Activated T-helper 17 cell treated with anti-CD3 and anti-CD28 coated beads, Interleukin-2, amount 50 U/mL, for 72 hours (primary cell): Measurements from ENCODE around the gene KIF6. TPM values are rescaled to one million over a fixed set of nuclear protein-coding genes. Genes with fewer than 3 reads are reported as not detected.

Experiments used
- ATAC-seq: fragments of 150-1000 bp; cut with Tn5 transposase; replicated peaks from 2 replicates; pipeline ENCODE4 v1.10.0; 2021; ENCODE audit warnings: mild to moderate bottlenecking, moderate library complexity
- H3K27ac Mint-ChIP-seq: one replicate; pipeline ENCODE4 v1.8.0; 2022; ENCODE audit warnings: mixed read lengths
- H3K27me3 Mint-ChIP-seq: one replicate; pipeline ENCODE4 v1.8.0; 2022; ENCODE audit warnings: mixed read lengths
- H3K36me3 Mint-ChIP-seq: one replicate; pipeline ENCODE4 v1.8.0; 2022; ENCODE audit warnings: low read depth, mild to moderate bottlenecking, mixed read lengths
- H3K4me1 Mint-ChIP-seq: one replicate; pipeline ENCODE4 v1.8.0; 2022; ENCODE audit warnings: mixed read lengths
- H3K4me3 Mint-ChIP-seq: one replicate; pipeline ENCODE4 v1.8.0; 2022; ENCODE audit warnings: mild to moderate bottlenecking, mixed read lengths
- H3K9me3 Mint-ChIP-seq: one replicate; pipeline ENCODE4 v1.8.0; 2022; ENCODE audit warnings: mixed read lengths
- total RNA-seq, 2 donors: library from RNA; stranded (reverse); gene quantifications; one replicate each; pipeline ENCODE4 v1.2.3, GENCODE V29; 2022

The KIF6 gene
- total RNA-seq, 2 donors from 2014 or later = 0.48 TPM; not detected in 1

DNA sequence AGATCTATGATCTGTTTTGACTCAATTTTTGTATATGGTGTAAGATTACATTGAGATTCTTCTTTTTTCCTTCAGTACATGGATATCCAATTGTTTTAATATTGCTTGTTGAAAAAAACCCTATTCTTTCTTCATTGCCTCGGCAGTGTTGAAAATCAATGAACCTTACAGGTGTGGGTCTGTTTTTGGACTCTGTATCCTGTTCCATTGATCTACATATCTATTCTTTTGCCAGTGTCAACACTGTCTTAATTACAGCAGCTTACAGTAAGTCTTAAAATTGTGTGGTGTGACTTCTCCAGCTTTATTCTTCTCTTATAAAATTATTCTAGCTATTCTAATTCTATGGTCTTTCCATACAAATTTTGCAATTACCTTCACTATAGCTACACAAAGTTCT is 320.9 kb downstream of the KIF6 start:
- Mint-ChIP-seq H3K9me3 (no peaks in the 10 kb centered on the region), H3K4me1 (no peaks in the 10 kb centered on the region), H3K4me3 (no peak overlapping the region), H3K27me3 (no peaks in the 10 kb centered on the region), H3K36me3 (no peaks in the 10 kb centered on the region), H3K27ac (no peak overlapping the region)
- ATAC-seq = no peak

DNA sequence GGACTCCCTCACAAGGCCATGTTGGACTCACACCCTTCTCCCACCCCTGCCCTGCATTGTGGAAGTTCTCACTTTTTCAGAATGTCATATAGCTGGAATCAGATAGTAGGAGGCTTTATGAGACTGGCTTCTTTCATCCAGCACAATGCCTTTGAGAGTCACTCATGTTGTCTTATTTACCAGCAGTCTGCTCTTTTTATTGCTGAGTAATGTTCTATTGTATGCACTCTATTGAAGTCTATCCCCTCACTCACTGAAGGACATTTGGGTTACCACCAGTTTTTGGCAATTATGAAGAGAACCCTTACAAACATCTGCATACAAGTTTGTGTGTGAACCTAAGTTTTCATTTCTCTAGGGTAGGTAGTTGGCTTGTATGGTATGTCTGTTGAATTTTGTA is 321.9 kb downstream of the KIF6 start:
- no peak overlapping the region for H3K4me3 Mint-ChIP-seq
- ATAC-seq = no peak
- no peaks in the 10 kb centered on the region for H3K27me3 Mint-ChIP-seq
- H3K4me1 Mint-ChIP-seq = no peaks in the 10 kb centered on the region
- H3K36me3 Mint-ChIP-seq = no peaks in the 10 kb centered on the region
- no peak overlapping the region for H3K27ac Mint-ChIP-seq
- H3K9me3 Mint-ChIP-seq = no peaks in the 10 kb centered on the region

DNA sequence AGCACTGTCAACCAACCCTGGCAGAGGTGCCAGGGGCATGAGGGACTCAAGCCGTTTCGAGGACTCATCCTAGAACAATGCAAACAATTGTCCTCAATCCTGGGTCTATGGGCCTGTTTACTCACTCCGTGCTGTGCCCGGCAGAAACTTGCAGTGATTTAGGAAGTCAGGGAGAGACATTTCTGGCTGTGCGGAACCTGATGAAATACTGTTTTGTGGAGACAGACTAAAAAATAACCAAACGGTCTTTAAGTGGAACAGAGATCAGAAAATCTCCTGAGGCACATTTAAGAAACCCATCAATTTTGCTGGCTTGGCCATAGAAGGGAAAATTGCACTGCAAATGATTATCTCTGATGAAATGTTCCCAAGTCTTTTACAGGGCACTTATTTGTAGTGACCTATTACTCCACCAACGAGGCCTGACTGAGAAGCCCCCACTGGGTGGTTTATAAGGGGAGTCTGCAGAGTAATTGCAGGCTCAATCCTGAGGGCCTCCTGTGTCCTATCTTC is 322.9 kb downstream of the KIF6 start:
- Mint-ChIP-seq H3K9me3 (no peaks in the 10 kb centered on the region), H3K4me1 (no peaks in the 10 kb centered on the region), H3K27me3 (no peaks in the 10 kb centered on the region), H3K36me3 (no peaks in the 10 kb centered on the region), H3K4me3 (no peak overlapping the region), H3K27ac (no peak overlapping the region)
- no peak for ATAC-seq

DNA sequence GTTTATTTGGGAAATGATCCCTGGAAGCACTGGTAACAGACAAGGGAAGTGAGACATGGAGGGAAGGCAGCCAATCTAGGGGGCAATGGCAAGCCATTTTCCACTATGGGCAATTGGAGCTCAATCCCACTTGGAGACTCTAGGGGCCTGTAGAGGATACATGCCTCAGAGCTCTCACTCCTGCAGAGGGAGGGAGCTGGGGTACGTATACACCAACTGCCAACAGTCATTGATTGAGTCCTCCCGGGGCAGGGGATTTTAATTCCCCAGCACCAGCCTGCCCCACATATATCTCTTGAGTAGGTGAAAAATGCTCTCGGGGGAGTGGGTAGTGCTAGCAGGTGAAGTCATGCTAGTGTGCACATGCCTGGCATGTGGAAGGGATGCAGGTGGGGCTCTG is 323.8 kb downstream of the KIF6 start:
- no peaks in the 10 kb centered on the region for H3K36me3 Mint-ChIP-seq
- no peak for ATAC-seq

DNA sequence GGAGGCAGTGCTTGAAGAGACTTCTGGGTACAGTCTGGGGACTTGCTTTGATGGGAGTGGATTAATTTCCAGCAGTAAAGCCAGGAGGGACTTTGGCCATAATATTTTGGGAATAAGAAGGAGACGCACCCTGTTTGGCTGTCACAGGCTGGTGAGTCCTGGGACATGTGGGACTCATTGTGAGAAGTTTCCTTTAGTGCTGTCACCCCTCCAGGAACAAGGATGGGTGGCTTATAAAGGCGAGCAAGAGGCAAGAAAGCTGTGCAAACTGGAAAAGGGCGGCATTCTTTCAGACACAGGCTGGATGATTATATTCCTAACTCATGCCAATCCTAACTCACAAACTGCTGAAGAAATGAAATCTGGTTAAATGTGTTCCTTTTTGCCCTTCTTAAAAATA is 325.2 kb downstream of the KIF6 start:
- Mint-ChIP-seq H3K9me3 (no peaks in the 10 kb centered on the region), H3K36me3 (no peaks in the 10 kb centered on the region), H3K4me3 (no peak overlapping the region), H3K27me3 (no peaks in the 10 kb centered on the region), H3K27ac (no peak overlapping the region), H3K4me1 (no peaks in the 10 kb centered on the region)
- no peak for ATAC-seq

More for the DNA sequence above, 323.8 kb downstream of the KIF6 start:
- no peak overlapping the region for H3K27ac Mint-ChIP-seq
- H3K4me3 Mint-ChIP-seq = no peak overlapping the region
- no peaks in the 10 kb centered on the region for H3K9me3 Mint-ChIP-seq
- no peaks in the 10 kb centered on the region for H3K4me1 Mint-ChIP-seq
- no peaks in the 10 kb centered on the region for H3K27me3 Mint-ChIP-seq

DNA sequence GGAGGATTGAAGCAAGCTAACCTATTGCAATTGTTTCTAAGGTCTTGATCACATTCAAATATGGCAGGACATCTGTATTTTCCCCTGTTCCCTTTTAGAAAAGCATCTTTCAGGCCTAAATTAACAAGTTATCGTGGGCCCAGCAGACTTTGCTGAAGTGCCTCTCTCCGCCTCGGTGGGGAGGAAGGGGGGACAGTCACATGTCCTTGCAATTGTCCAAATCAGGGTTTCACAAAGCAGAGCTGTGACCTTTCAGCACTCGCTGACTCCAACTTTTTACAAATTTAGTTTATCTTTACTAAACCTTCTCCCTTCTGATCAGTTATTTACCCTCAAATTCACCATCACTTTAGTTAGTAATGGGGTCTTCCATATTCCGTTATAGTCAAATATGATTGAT is 328.4 kb downstream of the KIF6 start:
- peaks cover 4% of the 10 kb centered on the region for H3K27me3 Mint-ChIP-seq
- no peak overlapping the region for H3K4me3 Mint-ChIP-seq
- no peak overlapping the region for H3K27ac Mint-ChIP-seq
- H3K4me1 Mint-ChIP-seq = no peaks in the 10 kb centered on the region
- no peaks in the 10 kb centered on the region for H3K36me3 Mint-ChIP-seq
- no peak for ATAC-seq
- H3K9me3 Mint-ChIP-seq = no peaks in the 10 kb centered on the region

DNA sequence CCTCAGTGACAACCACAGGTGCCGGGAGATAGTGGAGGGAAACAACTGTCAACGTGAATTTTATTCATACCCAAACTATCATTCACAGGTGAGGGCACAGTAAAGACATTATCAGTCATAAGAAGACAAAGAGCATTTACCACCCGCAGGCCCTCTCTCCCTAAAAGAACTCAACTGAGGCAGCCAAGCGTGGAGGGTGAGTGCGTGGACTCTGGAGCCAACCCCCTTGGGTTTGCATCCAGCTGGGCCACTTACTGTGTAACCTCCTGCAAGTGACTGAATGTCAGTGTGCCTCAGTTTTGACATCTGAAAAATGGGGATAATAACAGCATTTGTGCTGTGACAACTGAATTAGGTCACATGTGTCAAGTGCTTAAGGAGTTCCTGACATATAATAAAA is 332.1 kb downstream of the KIF6 start:
- Mint-ChIP-seq H3K27me3 (peaks cover 20% of the 10 kb centered on the region), H3K4me3 (no peak overlapping the region), H3K36me3 (no peaks in the 10 kb centered on the region), H3K27ac (no peak overlapping the region), H3K4me1 (no peaks in the 10 kb centered on the region), H3K9me3 (no peaks in the 10 kb centered on the region)
- ATAC-seq = no peak

DNA sequence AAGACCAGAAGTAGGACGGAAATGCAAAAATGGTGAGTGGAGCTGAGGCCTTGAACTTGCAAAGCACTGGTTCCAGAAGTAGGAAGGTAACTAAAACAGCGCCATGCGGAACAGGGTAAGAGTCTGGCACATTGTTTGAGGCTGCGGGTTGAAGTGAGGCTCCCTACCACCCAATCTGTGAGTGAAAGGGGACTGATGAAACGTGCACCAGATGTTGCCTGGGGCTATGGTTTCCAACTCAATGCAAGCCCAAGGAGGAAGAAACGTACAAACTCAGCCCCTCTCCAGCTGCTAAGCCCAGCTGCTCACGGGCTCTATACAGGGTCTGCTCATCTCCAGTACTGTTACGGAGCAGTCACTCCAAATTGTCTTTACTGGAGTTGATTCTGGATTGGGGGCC is 334.0 kb downstream of the KIF6 start:
- H3K4me1 Mint-ChIP-seq = no peaks in the 10 kb centered on the region
- no peak overlapping the region for H3K27ac Mint-ChIP-seq
- peaks cover 34% of the 10 kb centered on the region for H3K27me3 Mint-ChIP-seq
- no peak overlapping the region for H3K4me3 Mint-ChIP-seq
- no peak for ATAC-seq
- H3K36me3 Mint-ChIP-seq = no peaks in the 10 kb centered on the region
- no peaks in the 10 kb centered on the region for H3K9me3 Mint-ChIP-seq

DNA sequence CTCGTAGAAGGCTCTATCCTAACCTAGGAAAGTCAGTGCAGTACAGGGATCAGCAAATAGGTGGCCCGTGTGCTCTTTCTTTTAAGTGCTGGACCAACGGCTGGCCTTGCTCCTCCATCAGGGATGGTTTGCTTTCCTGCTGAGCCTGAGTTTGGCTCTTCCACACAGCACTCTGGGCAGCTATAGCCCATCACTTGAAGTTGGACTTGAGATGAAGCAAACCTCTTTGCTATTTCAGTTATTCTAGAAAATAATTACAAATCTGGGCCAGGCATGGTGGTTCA is 335.8 kb downstream of the KIF6 start:
- no peak for ATAC-seq
- Mint-ChIP-seq H3K4me1 (no peaks in the 10 kb centered on the region), H3K27me3 (peaks cover 37% of the 10 kb centered on the region), H3K36me3 (no peaks in the 10 kb centered on the region), H3K4me3 (no peak overlapping the region), H3K9me3 (no peaks in the 10 kb centered on the region), H3K27ac (no peak overlapping the region)

DNA sequence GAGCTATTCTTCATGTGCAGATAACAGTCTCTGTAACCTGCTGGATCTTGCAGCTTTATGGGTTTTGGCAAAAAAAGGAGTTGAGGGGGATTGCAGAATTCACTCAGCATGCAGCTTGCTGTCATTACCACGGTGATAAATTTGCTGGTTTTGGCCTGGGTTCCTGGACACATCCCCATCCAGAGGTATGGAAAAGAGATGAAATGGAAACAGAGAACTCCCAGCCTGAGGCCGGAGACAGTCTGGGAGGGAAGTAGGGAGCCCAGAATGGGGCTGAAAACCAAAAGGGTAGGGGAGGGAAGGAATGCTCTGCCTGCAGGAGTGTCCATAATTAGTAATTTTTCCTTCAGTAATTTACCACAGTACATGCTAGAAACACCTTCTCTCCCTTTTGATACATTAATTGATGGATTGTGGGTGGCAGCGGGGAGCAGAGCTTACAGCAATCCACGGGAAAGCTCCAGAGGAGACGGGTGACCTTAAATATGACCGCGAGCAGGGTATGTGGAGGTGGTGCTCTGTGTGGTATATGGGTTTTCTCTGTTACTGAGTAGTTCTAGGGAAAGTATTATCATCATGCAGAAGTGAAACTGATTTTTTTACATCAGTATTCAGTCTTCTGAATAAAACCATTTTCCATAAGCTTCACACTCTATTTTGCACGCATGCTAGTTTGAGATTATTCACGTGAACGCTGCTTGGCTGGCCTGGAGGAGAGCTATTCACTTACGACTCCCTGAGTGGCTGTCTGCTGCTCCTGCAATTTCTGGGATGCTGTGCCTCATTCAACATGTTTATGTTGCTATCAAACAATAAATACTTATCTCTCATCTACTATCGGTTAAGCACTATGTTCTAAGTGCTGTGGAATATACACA is 336.4 kb downstream of the KIF6 start:
- Mint-ChIP-seq H3K4me1 (no peaks in the 10 kb centered on the region), H3K36me3 (no peaks in the 10 kb centered on the region), H3K27ac (no peak overlapping the region), H3K27me3 (peaks cover 38% of the 10 kb centered on the region), H3K4me3 (no peak overlapping the region), H3K9me3 (no peaks in the 10 kb centered on the region)
- ATAC-seq = no peak

DNA sequence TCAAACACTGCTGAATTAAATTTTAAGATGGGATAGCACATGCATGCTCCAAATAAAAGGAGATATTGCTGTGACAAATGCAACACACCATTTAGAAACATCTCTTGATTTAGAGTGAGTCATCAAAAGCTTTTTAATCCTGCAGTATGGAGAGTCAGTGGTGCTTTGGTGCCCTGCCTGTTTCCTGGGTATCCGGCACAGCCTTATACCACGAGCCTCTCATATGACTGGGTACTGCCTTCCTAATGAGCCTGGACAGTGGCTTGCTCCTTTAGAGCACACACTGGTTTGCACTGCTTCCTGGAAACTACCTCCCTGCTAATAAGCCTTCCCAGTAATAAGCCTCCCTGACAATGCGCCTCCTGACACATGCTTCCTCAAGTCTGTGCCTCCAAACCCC is 337.4 kb downstream of the KIF6 start:
- Mint-ChIP-seq H3K36me3 (no peaks in the 10 kb centered on the region), H3K4me3 (no peak overlapping the region), H3K27ac (no peak overlapping the region), H3K9me3 (no peaks in the 10 kb centered on the region), H3K27me3 (peaks cover 40% of the 10 kb centered on the region), H3K4me1 (no peaks in the 10 kb centered on the region)
- ATAC-seq = no peak

DNA sequence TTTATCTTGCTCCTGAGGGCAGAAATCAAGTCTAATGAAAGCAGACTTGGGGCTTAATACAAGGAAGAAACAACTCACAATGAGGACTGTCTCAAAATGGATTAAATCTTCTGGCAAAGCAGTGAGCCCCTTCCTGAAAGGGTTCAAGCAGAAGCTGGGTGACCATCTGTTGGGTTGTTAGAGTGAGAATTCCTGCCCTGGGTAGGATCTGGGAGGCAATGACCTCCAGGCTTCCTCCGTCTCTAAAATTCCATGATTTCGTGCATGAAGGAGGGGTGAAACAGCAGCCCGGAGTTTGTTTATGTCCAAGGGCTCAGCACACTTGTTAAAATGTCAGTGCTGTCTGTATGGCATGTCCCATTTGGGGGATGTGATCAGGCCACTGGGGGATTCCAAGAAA is 338.7 kb downstream of the KIF6 start:
- no peaks in the 10 kb centered on the region for H3K36me3 Mint-ChIP-seq

DNA sequence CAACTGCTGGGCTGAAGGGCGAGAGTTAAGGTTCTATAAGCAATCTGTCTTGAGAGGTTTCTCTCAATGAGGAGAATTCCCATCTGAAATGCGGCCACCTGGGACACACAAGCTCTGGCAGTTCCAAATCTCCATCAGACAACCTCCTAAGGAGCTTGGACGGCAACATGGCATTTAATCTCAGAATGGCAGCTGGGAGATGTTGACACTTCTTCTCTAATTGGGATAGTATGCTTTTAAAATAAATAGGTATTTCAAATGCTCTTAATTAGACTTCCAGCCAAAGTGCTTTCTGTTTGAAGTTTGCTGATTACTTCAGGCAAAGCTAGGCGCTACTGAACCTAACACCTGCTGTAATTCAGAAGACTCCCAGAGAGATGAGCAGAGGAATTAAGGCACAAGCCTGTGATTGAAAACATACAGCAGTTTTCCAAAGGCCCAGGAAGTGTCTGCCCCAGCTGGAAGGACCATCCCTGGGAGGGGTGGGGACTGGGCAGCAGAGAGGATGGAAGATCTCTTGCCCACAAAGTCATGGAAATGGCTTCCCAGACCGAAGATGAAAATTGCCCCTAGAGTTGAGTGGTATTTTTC is 343.6 kb downstream of the KIF6 start:
- no peaks in the 10 kb centered on the region for H3K9me3 Mint-ChIP-seq
- ATAC-seq = no peak

More for the DNA sequence above, 338.7 kb downstream of the KIF6 start:
- Mint-ChIP-seq H3K9me3 (no peaks in the 10 kb centered on the region), H3K27ac (no peak overlapping the region), H3K4me1 (no peaks in the 10 kb centered on the region), H3K4me3 (no peak overlapping the region), H3K27me3 (peaks cover 37% of the 10 kb centered on the region)
- no peak for ATAC-seq

DNA sequence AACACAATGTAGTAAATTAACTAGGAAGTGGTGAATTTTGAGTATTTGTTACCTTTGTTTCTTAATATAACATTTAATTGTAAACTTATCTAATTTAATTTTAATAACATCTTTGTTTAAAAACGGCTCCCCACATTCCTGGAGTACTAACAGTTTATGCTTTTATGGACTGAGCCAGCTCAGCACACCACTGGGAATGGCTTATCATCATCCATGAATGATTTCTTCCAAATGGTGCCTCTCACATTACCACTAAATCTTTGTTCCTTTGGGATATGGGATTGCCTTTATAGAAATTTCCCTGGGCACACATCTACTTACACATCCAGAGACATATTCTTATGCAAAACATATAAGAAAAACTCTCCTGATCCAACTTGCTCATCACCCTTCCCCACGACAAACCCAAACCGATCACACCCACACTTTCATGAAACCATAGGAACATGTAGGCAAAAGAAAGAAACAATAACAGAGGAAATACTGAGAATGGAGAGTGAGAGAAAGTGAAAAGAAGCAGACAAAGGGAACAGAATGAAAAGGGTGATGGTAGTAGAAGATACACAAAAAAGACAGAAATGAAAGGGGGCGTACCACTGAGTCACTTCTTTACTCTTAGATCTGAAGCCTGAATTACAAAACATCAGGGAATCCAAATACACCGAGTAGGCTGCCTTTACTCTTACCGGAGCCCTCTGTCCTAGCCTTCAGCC is 344.2 kb downstream of the KIF6 start:
- H3K4me1 Mint-ChIP-seq = no peaks in the 10 kb centered on the region
- no peak overlapping the region for H3K27ac Mint-ChIP-seq
- H3K27me3 Mint-ChIP-seq = peaks cover 22% of the 10 kb centered on the region
- no peaks in the 10 kb centered on the region for H3K36me3 Mint-ChIP-seq
- no peaks in the 10 kb centered on the region for H3K9me3 Mint-ChIP-seq
- ATAC-seq = peak; percentile 53
- no peak overlapping the region for H3K4me3 Mint-ChIP-seq

More for the DNA sequence above, 343.6 kb downstream of the KIF6 start:
- H3K27me3 Mint-ChIP-seq = peaks cover 22% of the 10 kb centered on the region
- H3K4me1 Mint-ChIP-seq = no peaks in the 10 kb centered on the region
- H3K27ac Mint-ChIP-seq = no peak overlapping the region
- no peaks in the 10 kb centered on the region for H3K36me3 Mint-ChIP-seq
- no peak overlapping the region for H3K4me3 Mint-ChIP-seq

DNA sequence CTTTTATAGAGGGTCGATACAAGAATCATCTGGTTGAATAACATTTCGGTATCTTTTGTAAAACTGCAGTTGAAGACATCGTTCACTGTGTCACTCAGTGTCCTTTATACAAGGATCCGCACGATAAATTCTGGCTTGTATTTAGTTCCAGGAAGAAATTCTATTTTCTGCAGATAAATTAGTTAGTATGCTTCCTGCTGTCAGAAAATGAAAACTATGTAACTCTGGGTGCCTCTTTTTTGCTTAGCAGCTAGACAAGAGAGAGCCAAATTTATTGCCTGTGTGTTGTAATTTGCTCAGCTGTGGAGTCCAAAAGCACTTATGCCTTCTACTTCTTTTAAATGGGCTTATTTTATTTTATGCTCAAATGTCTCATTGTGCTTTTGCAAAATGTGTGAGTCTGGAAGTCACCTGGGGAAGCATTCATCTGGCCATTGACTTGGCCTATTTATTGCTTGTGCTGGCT is 346.2 kb downstream of the KIF6 start:
- ATAC-seq = no peak
- H3K27me3 Mint-ChIP-seq = peaks cover 25% of the 10 kb centered on the region
- no peaks in the 10 kb centered on the region for H3K9me3 Mint-ChIP-seq
- no peak overlapping the region for H3K27ac Mint-ChIP-seq
- H3K36me3 Mint-ChIP-seq = no peaks in the 10 kb centered on the region
- H3K4me3 Mint-ChIP-seq = no peak overlapping the region
- no peaks in the 10 kb centered on the region for H3K4me1 Mint-ChIP-seq
